ENCODE data around the gene SBF2.
"Not testable (repeated sequence)": the region's sequence is repeated elsewhere in the genome, so short reads cannot be mapped to it uniquely, and the experiment has no call there.

Gene SBF2

DNA sequence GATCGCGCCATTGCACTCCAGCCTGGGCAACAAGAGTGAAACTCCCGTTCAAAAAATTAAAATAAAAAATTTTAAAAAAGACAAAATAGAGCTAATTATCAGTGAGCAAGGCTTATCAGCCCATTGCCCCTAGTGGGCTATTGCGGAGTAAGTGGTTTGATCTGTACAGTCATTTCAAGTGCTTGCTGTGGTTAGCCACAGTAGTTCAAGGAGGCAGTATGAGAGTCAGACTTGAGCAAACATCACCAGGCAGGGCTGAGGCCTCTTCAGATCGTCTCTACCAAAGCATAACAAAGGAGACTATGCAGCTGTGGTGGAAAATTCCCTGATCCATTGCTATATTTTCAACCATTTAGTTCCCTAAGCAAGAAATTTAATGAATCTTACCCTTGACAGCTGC is 4.3 kb upstream of the SBF2 start:
- DNase-seq = no peak

DNA sequence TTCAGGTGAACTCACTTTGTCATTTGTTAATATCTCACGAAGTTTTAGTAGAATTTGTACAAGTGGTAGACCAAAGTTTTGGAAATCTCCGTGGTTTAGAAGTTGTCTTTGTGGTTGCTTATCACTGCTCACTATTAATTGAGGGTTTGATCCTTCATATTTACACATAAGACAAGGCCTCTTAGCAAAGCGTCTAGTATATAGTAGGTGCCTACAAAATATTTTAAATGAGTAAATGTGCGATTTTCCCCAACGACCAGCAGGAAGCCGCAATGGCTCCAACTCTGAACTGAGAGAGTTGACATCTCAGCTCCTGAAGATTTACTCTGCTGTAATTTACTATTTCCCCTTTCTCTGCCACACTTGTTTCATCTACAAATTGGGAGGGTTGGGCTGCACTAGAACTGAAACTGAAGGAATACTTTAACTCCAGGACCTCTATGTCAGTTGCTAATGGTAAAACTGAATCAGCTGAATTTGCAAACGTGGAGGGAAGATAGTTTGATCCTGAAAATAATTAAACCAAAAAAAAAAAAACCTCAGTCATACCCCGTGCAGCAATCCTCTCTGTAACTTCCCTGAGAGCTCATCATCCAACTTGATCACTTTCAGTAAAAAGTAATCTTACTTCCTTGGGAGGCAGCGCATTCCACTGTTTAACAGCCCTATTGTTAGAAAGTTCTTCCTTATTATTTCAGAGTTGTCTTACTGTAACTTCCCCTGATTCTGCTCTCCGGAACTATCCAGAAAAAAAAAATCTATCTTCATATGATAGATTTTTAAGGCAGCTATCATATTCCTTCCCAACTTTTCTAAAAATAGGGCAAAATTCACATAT is 1.3 kb upstream of the SBF2 start:
- DNase-seq = no peak

DNA sequence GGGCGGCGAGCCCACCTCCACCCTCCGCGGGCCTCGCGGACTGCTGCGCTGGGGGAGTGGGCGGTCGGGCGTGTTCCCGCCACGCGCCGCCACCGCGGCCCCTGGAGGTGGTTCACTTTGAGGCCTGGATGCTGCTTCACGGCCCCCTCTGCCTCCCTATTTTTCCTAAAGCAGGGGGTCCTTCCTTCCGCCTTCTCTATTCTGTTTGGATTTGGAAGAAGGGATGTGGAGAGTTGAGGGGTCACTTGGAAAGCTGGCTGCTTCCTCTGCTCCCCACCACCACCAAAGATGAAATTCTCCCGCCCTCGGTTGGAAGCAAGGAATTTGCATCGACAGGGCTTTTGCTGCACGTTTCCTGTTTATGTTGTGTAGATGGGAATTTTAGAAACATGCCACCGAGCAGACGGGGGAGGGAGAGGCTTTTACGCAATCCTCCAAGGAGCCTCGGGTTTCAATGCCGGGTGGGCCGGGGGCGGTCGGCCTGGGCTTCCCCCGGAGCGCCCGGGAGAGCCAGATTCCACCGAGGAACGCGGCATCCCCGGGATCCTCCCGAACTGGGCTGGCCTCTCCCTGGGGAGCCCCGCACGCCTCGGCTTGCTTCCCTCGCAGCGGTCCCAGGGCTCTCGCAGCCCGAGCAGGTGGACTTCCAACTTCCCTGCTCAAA is 403 bp upstream of the SBF2 start:
- DNase-seq = no peak

DNA sequence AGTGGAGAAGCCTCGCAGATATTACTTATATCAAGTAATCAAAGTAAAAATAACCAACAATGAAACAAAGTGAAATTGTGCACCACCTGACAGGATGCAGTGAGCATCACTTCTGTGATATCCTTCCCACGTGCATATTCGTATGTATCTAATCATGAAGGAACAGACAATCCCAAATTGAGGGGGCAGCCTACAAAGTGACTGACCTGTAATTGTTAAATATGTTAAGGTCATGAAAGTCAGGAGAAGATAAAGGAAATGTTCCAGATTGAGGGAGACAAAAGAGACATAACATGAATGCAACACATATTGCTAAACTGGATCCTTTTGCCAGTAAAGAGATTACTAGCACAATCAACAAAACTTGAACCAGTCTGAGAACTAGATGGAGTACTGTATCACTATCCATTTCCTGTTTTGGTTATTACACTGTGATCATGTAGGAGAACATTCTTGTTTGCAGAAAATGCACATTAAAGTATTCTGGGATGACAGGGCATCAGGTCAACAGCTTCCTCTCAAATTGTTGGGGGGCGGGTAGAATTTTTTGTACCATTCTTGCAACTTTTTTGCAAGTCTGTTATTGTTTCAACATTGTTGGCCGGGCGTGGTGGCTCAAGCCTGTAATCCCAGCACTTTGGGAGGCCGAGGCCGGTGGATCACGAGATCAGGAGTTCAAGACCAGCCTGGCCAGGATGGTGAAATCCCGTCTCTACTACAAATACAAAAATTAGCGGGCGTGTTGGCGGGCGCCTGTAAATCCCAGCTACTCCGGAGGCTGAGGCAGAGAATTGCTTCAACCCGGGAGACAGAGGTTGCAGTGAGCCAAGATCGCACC is 2.0 kb downstream of the SBF2 start:
- DNase-seq = no peak

DNA sequence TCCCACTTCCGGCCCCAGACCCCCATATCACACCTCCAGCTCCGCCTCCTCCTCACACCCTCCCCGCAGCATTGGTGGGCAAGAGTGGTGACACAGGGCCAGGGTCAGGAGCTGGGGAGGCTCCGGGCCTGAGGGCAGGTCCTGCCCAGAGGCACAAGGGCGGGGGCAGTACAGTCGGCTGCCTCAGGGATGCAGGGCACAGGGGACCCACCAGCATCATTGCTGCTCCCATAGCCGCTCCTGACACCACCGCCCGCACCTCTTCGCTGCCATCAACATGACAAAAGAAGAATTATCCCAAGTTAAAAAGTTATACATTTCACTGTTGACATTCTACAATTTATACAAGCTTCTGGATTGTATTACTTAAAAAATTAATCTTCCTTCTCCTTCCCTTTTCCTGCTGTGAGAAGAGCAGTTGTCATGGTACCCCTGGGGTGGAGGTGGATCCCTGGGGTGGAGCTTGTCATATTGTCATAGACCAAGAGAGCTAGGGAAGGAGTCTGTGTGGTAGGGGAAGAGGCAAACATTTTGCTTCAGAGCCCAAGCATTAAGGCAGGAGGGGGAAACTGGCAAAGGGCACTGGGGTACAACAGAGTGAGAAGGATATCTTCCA is 4.1 kb downstream of the SBF2 start:
- no peak for DNase-seq

DNA sequence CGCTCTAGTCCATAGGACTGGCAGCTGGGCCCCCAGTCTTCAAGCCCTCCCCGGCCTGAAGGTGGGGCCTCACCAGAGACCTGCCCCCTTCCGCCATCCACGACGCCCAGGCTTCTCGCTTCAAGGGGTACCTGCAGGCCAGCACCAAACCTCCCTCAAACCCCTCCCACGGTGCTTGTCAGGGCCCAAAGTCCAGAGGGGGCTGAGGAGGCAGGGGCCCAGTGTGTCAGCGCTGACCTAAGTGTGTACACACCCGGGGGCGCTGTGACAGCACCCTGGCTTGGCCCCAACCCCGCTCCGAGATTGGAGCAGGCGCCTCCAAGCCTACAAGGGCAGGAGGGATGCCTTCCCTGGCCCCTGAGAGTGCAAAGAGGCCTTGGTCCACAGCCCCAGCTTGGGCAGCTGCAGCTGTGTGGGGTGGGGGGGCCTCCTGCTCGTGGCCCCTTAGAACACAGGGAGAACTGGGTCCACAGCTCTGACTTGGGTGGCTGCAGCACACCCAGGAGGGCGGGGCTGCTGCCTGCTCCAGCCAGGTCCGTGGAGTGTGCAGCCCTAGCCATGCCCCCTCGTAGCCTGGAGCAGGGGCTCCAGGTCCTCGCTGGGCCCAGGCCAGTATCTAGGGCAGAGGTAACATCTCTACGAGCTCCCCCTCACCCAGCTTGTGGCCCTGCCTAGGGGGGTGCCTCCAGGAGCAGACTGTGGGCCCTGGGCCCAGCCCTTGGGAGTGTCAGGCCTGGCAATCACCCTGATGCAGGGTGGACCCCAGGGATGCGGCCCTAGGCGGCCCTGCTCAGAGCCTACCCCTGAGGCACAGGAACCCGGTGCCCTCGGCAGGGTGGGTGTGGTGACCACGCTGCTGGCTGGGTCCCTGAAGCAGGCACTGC is 4.9 kb downstream of the SBF2 start:
- no peak for DNase-seq

- no peak for DNase-seq
Observed at GRCh38 chr11:10287766-10288715, 6.0 kb downstream of the SBF2 start.

DNA sequence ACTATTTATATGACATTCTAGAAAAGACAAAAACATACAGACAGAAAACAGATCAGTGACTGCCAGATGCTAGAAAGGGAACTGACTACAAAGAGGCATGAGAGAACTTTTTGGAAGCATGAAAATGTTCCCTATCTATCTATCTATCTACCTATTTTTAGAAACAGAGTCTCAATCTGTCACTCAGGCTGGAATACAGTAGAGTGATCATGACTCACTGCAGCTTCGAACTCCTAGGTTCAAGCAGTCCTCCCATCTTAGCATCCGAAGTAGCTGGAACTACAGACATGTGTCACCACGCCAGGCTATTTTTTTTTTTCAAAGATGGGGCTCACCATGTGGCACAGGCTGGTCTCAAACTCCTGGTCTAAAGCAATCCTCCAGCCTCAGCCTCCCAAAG is 6.9 kb downstream of the SBF2 start:
- no peak for DNase-seq

GRCh38 chr11:10285148-10285802 is 8.7 kb downstream of the SBF2 start:
- DNase-seq = no peak

GRCh38 chr11:10283991-10284390 is 10.0 kb downstream of the SBF2 start:
- DNase-seq = no peak

GRCh38 chr11:10282117-10282516 is 11.9 kb downstream of the SBF2 start:
- no peak for DNase-seq

DNA sequence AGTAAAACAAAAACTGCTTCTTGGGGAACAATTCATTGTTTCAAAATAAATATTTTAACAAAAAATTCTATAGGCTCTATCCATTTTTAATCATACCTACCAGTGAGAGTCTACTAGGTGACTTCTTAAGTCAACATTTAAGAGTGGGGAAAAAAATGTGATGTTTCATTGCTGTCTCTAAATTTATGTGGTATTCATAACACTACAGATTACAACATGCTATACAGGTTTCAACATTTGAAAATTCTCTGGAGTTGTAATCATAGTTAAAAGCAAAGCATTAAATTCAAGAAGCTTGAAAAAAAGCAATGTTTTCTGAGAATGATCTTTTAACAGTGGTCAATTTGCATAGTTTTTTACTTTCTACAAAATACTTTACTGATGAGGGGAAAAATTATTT is 18.3 kb downstream of the SBF2 start:
- DNase-seq = no peak

DNA sequence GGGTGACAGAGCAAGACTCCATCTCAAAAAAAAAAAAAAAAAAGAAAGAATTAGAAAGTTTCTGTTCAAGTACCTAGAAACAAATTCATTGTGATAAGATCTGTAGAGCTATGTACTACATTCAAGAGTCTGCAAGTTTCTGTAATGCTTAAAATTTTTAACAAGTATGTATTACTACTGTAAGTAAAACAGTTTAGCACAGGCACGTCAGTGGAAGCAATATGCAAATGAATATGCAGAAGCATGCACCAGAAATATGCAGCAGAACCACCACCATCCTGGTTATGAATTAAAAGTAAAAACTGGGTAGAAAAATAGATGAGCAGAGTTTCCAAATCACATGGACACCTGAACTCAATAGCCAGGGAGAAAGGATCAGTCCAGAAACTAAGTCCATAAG is 19.3 kb downstream of the SBF2 start:
- DNase-seq = no peak

DNA sequence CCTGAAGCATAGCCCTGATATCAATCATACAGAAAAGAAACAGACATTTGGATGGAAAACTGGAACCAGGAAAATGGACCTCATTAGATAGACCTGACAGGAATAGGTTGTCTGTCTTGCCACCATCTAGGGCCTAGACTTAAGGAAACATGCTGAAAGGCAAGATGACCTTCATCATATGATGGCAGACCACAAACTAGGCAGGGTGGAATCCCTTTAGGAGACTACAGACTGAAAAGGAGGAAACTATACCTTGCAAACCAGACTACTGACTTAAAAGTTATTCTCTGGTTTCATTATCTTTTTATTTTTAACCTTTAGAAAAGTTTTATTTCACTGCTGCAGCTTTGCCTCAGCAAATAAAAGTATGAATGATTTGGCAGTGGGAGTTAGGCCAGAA is 20.3 kb downstream of the SBF2 start:
- DNase-seq = no peak

DNA sequence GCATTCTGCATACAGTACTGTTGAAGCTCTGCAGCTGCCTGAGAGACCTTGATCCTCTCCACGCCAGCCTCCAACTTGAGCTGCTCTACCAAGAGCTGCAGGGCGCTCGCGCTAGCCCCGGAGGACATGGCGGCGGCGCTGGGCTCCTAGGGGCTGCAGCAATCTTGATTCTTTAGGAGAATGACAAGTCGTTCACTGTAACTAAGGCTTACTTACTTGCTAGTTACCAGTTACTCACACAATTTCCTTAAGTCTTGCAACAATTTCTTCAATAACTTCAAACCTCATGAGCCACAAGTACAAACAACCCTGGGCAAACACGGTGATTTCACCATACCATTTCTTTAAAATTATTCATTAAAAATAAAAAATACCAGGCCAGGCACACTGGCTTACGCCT is 21.9 kb downstream of the SBF2 start:
- DNase-seq = no peak

GRCh38 chr11:10268746-10269488 is 25.1 kb downstream of the SBF2 start:
- DNase-seq = no peak

GRCh38 chr11:10267821-10268220 is 26.2 kb downstream of the SBF2 start:
- DNase-seq = no peak

GRCh38 chr11:10265936-10266335 is 28.1 kb downstream of the SBF2 start:
- no peak for DNase-seq

- DNase-seq = not testable (repeated sequence)
Observed at GRCh38 chr11:10264716-10265115, 29.3 kb downstream of the SBF2 start.

DNA sequence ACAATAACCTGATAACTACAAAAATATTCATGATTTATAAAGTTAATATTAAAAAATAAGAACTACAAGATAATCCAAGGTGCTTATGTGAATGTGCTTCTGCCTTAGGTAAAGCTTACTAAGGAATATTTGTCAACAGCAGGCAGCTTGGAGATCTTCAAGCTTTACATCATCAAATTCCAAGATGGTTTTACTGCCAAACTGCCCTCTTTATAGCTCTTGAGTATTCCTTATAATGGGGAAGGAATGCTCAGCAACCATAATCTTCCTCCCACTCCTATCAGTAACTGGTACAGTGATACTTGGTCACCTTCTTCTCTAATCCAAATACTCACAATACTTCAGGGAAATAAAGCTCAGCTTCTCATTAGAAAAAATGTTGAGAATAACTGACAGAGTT is 30.1 kb downstream of the SBF2 start:
- DNase-seq = no peak

All from NCI-H1417 treated with DMSO at 0.1 percent for 48 hours (cell line).